Peyer's patch (tissue), 4 donors: ENCODE measurements around the gene CD83. TPM values are rescaled to one million over a fixed set of nuclear protein-coding genes. Genes with fewer than 3 reads are reported as not detected.

Experiments
- DNase-seq, 3 donors: peaks; one replicate each; pipeline ENCODE4 v3.0.0-alpha.2; 2017 to 2019
- H3K27ac ChIP-seq, 4 donors: fragments of 200-600 bp; sonication (generic); one replicate each; pipeline ENCODE4 v1.5.1; 2016 to 2019
- H3K27me3 ChIP-seq, 2 donors: fragments of 200-600 bp; sonication (generic); one replicate each; pipeline ENCODE4 v1.5.1; 2019
- H3K36me3 ChIP-seq, 3 donors: fragments of 200-600 bp; sonication (generic); one replicate each; pipeline ENCODE4 v1.5.1; 2016 to 2019
- H3K4me1 ChIP-seq, 4 donors: fragments of 200-600 bp; sonication (generic); one replicate each; pipeline ENCODE4 v1.5.1; 2016 to 2019
- H3K4me3 ChIP-seq, 4 donors: fragments of 200-600 bp; sonication (generic); 1 replicate in 3 of 4; 2 replicates in 1 of 4; pipeline ENCODE4 v1.5.1; 2016 to 2019; ENCODE audit warnings: mild to moderate bottlenecking in 1 of 4
- H3K9me3 ChIP-seq, 4 donors: fragments of 200-600 bp; sonication (generic); one replicate each; pipeline ENCODE4 v1.5.1; 2016 to 2019; ENCODE audit warnings: mild to moderate bottlenecking in 1 of 4
- POLR2A ChIP-seq, 2 donors: fragments of 450-650 bp; IDR thresholded peaks; one replicate each; pipeline ENCODE4 v1.5.1; 2017; ENCODE audit warnings: antibody characterized with exemption in 2 of 2, mild to moderate bottlenecking in 2 of 2, moderate library complexity in 2 of 2
- total RNA-seq, 4 donors: library from RNA; depleted of rRNA; stranded (reverse); fragments of >200 nt; gene quantifications; one replicate each; pipeline ENCODE4 v1.1.0, GENCODE V29; 2016
- TF ChIP-seq, protein P1 (sequence below), 6 experiments: fragments of 450-650 bp in 4 of 6; fragments of 200-600 bp in 2 of 6; sonication (generic) in 1 of 6; IDR thresholded peaks; one replicate each; pipeline ENCODE4 v1.5.1; 2017 to 2019; ENCODE audit warnings: antibody characterized with exemption in 6 of 6, mild to moderate bottlenecking in 3 of 6, moderate library complexity in 1 of 6

Gene CD83
- total RNA-seq, 4 donors from 2014 or later, result 0.53 to 15.7 (median 1.4) TPM

DNA sequence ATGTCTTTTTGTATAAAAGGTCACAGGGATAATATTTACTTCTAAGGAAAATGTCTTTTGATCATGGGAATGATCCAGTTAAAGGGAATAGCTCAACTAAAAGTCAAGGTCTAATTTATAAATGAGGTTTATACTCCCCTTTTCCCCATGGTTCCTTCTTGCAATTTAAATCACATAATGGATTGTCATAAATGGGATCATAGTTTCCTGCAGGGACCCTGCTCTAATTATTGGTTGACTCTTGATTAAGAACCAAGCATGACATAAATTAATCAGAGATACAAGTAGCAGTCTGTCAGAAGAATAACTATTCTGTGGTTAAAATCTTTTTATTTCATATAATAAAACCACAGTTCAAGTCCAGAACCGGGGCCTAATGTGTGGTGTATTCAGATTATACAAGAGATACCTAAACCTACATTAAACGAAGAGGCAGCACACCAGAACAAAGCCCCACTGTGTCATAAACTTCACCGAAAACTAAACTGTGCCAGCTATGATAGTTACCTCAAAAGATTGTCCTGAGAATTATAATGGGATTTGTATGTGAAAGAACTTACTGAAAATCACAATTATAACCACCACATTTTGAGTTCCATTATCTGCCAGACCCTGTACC, 43.0 kb upstream of the CD83 start:
- H3K27ac ChIP-seq, result peak overlapping the region; percentile 56 to 68 (median 64)
- no peak for DNase-seq
- no peaks in the 10 kb centered on the region for H3K4me1 ChIP-seq
- no peaks in the 10 kb centered on the region for H3K9me3 ChIP-seq
- TF ChIP-seq, protein P1, sequence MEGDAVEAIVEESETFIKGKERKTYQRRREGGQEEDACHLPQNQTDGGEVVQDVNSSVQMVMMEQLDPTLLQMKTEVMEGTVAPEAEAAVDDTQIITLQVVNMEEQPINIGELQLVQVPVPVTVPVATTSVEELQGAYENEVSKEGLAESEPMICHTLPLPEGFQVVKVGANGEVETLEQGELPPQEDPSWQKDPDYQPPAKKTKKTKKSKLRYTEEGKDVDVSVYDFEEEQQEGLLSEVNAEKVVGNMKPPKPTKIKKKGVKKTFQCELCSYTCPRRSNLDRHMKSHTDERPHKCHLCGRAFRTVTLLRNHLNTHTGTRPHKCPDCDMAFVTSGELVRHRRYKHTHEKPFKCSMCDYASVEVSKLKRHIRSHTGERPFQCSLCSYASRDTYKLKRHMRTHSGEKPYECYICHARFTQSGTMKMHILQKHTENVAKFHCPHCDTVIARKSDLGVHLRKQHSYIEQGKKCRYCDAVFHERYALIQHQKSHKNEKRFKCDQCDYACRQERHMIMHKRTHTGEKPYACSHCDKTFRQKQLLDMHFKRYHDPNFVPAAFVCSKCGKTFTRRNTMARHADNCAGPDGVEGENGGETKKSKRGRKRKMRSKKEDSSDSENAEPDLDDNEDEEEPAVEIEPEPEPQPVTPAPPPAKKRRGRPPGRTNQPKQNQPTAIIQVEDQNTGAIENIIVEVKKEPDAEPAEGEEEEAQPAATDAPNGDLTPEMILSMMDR (IDR thresholded peaks at IDR 0.05), result no peak
- no peak for TF ChIP-seq POLR2A (IDR thresholded peaks at IDR 0.05)
- peak overlapping the region; percentile 27 to 55 (median 36) for H3K4me3 ChIP-seq
- no peaks in the 10 kb centered on the region for H3K36me3 ChIP-seq
- H3K27me3 ChIP-seq, result no peaks in the 10 kb centered on the region

DNA sequence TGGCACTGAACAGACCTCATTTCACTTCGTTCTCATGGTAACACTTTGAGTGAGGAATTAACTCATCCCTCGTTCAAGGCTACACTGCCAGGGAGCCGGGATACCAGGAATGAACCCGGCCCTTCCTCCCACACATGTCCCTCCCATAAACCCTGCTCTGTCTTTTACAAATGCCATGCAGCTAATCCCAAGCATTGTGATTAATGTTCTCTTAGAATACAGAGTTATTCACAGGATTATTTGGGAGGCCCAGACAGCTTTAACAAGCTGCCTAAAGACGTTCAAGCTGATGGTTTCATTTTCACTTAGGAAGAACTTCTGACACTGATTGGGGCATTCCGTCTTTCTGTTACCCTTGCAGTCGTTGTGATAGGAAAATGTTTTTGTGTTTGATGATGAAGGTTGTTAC, 42.5 kb upstream of the CD83 start:
- Histone ChIP-seq H3K4me3 (peak overlapping the region; percentile 27 to 55 (median 36)), H3K27me3 (no peaks in the 10 kb centered on the region), H3K9me3 (no peaks in the 10 kb centered on the region), H3K4me1 (no peaks in the 10 kb centered on the region), H3K36me3 (no peaks in the 10 kb centered on the region), H3K27ac (peak overlapping the region; percentile 56 to 68 (median 64))
- DNase-seq, result no peak
- TF ChIP-seq, protein P1 (IDR thresholded peaks at IDR 0.05), result no peak
- no peak for TF ChIP-seq POLR2A (IDR thresholded peaks at IDR 0.05)

DNA sequence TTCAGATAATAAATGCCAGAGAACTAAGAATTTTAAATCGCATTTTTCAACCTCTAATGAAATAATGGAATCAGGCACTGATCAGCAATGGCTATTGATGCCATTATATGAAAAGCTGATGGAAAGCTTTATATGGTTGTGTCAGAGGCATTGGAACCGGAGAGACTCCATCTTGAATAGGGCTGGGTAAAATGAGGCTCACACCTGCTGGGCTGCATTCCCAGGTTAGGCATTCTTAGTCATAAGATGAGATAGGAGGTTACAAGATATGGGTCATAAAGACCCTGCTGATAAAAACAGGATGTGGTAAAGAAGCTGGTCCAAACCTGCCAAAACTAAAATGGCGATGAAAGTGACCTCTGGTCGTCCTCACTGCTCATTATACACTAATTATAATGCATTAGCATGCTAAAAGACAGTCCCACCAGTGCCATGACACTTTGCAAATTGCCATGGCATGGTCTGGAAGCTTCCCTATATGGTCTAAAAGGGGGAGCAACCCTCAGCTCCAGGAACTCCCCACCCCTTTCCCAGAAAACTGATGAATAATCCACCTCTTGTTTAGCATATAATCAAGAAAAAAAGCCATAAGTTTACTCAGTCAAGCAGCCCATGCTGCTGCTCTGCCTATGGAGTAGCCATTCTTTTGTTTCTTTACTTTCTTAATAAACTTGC, 40.2 kb upstream of the CD83 start:
- no peaks in the 10 kb centered on the region for H3K9me3 ChIP-seq
- no peak overlapping the region for H3K4me3 ChIP-seq
- TF ChIP-seq, protein P1 (IDR thresholded peaks at IDR 0.05), result no peak
- no peak for TF ChIP-seq POLR2A (IDR thresholded peaks at IDR 0.05)
- no peak overlapping the region for H3K27ac ChIP-seq
- no peaks in the 10 kb centered on the region for H3K36me3 ChIP-seq
- H3K27me3 ChIP-seq, result no peaks in the 10 kb centered on the region
- no peak for DNase-seq
- H3K4me1 ChIP-seq, result no peaks in the 10 kb centered on the region

DNA sequence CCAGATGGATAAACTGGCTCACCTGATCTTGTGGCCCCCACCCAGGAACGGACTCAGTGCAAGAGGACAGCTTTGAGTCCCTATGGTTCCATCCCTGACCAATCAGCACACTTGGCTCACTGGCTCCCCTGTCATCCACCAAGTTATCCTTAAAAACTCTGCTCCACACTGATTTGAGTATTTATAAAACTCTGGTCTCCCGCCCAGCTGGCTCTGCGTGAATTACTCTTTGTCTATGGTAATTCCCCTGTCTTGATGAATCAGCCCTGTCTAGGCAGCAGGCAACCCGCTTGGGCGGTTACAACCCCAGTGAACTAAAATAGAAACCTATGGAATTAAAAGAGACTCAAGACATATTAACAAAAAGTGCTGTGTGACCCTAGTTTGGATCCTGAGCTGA, 38.1 kb upstream of the CD83 start:
- DNase-seq, result no peak
- no peaks in the 10 kb centered on the region for H3K9me3 ChIP-seq
- TF ChIP-seq, protein P1 (IDR thresholded peaks at IDR 0.05), result no peak
- no peak for TF ChIP-seq POLR2A (IDR thresholded peaks at IDR 0.05)

DNA sequence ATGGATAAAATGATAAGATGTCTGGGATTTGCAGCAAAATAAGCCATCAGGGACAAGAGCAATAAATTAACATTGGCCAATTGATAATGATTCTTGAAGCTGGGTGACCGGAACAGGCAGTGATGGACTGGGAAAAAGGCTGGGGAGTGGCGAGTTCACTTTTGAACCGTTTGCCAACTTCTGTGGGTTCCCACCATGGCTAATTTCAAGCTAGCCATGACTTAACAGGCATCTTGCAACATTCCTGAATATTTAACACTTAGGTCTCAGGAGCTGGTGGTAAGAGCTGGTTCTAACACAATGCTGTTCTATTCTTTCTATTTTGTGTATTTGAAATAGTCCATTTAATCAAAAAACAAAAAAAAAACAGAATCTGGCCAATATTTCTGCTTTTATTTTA, 37.6 kb upstream of the CD83 start:
- H3K4me1 ChIP-seq, result no peaks in the 10 kb centered on the region
- H3K4me3 ChIP-seq, result no peak overlapping the region
- no peaks in the 10 kb centered on the region for H3K9me3 ChIP-seq
- H3K27ac ChIP-seq, result no peak overlapping the region
- TF ChIP-seq, protein P1 (IDR thresholded peaks at IDR 0.05), result no peak
- TF ChIP-seq POLR2A (IDR thresholded peaks at IDR 0.05), result no peak
- H3K36me3 ChIP-seq, result no peaks in the 10 kb centered on the region
- no peaks in the 10 kb centered on the region for H3K27me3 ChIP-seq
- DNase-seq, result no peak

More for the DNA sequence above, 38.1 kb upstream of the CD83 start:
- Histone ChIP-seq H3K27ac (no peak overlapping the region), H3K27me3 (no peaks in the 10 kb centered on the region), H3K36me3 (no peaks in the 10 kb centered on the region), H3K4me3 (no peak overlapping the region), H3K4me1 (no peaks in the 10 kb centered on the region)
